ENCODE results near the gene FMNL2.

GRCh38 chr2:152465541-152465940 lies 130.6 kb downstream of the FMNL2 start:
- TF ChIP-seq ARNTL (CRISPR knock-in tag; IDR thresholded peaks at IDR 0.05; ENCODE audit: borderline replicate concordance, low read depth) (no peak), BACH2 (CRISPR knock-in tag; IDR thresholded peaks at IDR 0.05; ENCODE audit: borderline replicate concordance) (no peak), TOX (CRISPR knock-in tag; IDR thresholded peaks at IDR 0.05; ENCODE audit: borderline replicate concordance) (no peak), ZFP30 (CRISPR knock-in tag; IDR thresholded peaks at IDR 0.05) (no peak), ZFP3 (CRISPR knock-in tag; IDR thresholded peaks at IDR 0.05) (no peak), CSRNP3 (CRISPR knock-in tag; IDR thresholded peaks at IDR 0.05) (no peak), PATZ1 (CRISPR knock-in tag; IDR thresholded peaks at IDR 0.05; ENCODE audit: borderline replicate concordance) (no peak), POU6F1 (CRISPR knock-in tag; IDR thresholded peaks at IDR 0.05; ENCODE audit: borderline replicate concordance, low read depth) (no peak)
